Ectodermal cell (in vitro differentiated cells): ENCODE data around the gene FGR.
A peak's percentile ranks its signal among the peaks of the same experiment; 100 is the strongest.

Source experiments
- H3K27ac ChIP-seq: 2 replicates; pipeline ENCODE4 v1.7.0; 2013; ENCODE audit warnings: mild to moderate bottlenecking, low read depth, low read length; ENCODE audit not compliant: insufficient read depth, poor library complexity, severe bottlenecking
- H3K27me3 ChIP-seq: 2 replicates; pipeline ENCODE4 v1.7.0; 2013; ENCODE audit warnings: mild to moderate bottlenecking, low read length; ENCODE audit not compliant: insufficient read depth, control insufficient read depth, poor library complexity, severe bottlenecking
- H3K36me3 ChIP-seq: one replicate; pipeline ENCODE4 v1.7.0; 2013; ENCODE audit warnings: low read length; ENCODE audit not compliant: control insufficient read depth, insufficient read depth
- H3K4me1 ChIP-seq: one replicate; pipeline ENCODE4 v1.7.0; 2013; ENCODE audit warnings: low read length; ENCODE audit not compliant: control insufficient read depth, insufficient read depth
- H3K4me3 ChIP-seq: 2 replicates; pipeline ENCODE4 v1.7.0; 2013; ENCODE audit warnings: low read depth, low read length, control low read depth; ENCODE audit not compliant: insufficient read depth
- H3K9me3 ChIP-seq: 2 replicates; pipeline ENCODE4 v1.7.0; 2013; ENCODE audit warnings: mild to moderate bottlenecking, low read length, moderate library complexity; ENCODE audit not compliant: control insufficient read depth
- WGBS, 2 experiments: methylation state at CpG; one replicate each; pipeline ENCODE4 v1.1.7; 2013; ENCODE audit warnings: missing lambda C conversion rate in 2 of 2; 5-methylcytosine and 5-hydroxymethylcytosine counted together

Gene FGR

DNA sequence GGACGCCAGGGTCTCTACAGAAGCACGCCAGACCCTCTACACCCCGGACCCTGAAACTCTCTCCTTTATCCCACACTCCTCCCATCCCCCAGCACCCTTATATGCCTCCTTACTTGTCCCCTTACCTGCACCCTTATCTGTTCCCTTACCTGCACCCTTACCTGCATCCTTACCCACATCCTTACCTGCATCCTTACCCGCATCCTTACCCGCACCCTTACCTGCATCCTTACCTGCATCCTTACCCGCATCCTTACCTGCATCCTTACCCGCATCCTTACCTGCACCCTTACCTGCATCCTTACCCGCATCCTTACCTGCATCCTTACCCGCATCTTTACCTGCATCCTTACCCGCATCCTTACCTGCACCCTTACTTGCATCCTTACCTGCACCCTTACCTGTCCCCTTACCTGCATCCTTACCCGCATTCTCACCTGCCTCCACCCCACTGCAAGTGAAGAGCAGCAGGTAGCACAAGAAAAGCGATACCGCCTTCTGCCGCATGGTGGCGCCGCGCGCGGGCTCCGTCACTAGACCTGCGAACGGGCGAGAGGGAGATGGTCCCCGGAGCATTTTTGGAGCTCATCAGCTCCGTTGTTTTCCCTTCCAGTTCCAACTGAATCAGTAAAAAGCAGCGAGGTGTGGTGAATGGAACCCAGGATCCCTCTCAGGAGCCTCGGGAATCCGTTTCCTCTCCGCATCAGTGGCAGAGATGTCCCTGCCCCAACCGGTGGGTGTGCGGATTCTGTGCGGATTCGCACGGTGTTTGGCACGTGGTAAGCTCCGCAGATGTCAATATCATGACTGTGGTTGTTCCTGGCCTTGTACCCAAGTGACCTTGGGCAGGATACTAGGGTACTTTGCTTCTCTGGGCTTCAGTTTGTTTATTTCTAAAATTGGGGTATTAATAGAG, 34.1 kb upstream of the FGR start:
- H3K27me3 ChIP-seq: peaks cover 8% of the 10 kb centered on the region
- peaks cover 7% of the 10 kb centered on the region for H3K4me1 ChIP-seq
- WGBS, 2 experiments: 24 to 26% methylated on average over 36 of the region's 36 CpGs
- no peaks in the 10 kb centered on the region for H3K36me3 ChIP-seq
- H3K4me3 ChIP-seq: no peak overlapping the region
- H3K27ac ChIP-seq: no peak overlapping the region
- H3K9me3 ChIP-seq: no peaks in the 10 kb centered on the region

- Histone ChIP-seq H3K4me1 (peaks cover 7% of the 10 kb centered on the region), H3K27me3 (peaks cover 8% of the 10 kb centered on the region), H3K36me3 (no peaks in the 10 kb centered on the region), H3K27ac (no peak overlapping the region), H3K9me3 (no peaks in the 10 kb centered on the region), H3K4me3 (no peak overlapping the region)
- WGBS, 2 experiments: 94 to 95% methylated on average over 42 of the region's 42 CpGs
These were observed 33.3 kb upstream of the FGR start for GRCh38 chr1:27668121-27668807.

DNA sequence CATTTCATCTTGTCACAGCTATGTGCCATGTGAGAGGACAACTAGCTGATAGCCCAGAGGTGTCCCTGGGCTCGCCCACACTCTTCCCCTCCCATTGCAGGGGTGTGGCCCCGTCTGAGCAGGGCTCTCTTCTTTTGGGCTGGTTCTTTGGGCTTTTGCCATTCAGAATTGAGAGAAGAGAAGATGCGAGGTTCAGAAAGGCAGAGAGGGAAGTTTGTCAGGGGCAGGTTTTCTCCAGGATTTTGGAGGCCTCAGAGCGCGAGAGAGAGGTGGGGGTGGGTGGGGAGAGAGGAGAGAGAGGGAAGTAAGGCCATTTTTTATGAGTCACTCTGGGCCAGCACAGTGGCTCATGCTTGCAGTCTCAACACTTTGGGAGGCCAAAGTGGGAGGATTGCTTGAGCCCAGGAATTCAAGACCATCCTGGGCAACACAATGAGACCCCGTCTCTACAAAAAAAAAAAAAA, 31.8 kb upstream of the FGR start:
- no peak overlapping the region for H3K27ac ChIP-seq
- WGBS, 2 experiments: 78 to 86% methylated on average over 6 of the region's 6 CpGs
- H3K36me3 ChIP-seq: no peaks in the 10 kb centered on the region
- H3K9me3 ChIP-seq: no peaks in the 10 kb centered on the region
- H3K4me1 ChIP-seq: peaks cover 12% of the 10 kb centered on the region
- H3K4me3 ChIP-seq: no peak overlapping the region
- peaks cover 8% of the 10 kb centered on the region for H3K27me3 ChIP-seq

DNA sequence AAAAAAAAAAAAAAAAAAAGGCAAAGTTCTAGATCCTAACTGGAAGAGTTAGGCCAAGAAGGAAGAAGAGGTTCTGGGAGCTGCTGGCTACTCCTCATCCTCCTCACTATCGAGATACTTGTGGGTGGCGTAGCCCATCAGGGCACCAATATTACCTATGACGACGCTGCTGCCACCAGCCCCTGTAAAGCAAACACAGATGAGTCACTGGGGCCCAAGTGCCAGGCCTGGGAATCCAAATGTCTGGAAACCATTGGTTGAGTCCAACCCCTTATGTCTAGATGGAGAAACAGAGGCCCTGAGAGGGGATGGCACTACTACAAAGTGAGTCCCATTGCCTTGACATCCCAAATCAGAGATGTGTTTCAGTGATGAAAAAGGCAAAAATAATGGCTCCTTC, 31.3 kb upstream of the FGR start:
- 93 to 96% methylated on average over 4 of the region's 4 CpGs for WGBS, 2 experiments
- H3K4me1 ChIP-seq: peaks cover 8% of the 10 kb centered on the region
- no peak overlapping the region for H3K27ac ChIP-seq
- H3K27me3 ChIP-seq: peaks cover 8% of the 10 kb centered on the region
- H3K36me3 ChIP-seq: no peaks in the 10 kb centered on the region
- H3K9me3 ChIP-seq: no peaks in the 10 kb centered on the region
- H3K4me3 ChIP-seq: no peak overlapping the region

- H3K4me1 ChIP-seq: peaks cover 8% of the 10 kb centered on the region
- no peak overlapping the region for H3K27ac ChIP-seq
- H3K4me3 ChIP-seq: no peak overlapping the region
- H3K9me3 ChIP-seq: no peaks in the 10 kb centered on the region
- H3K27me3 ChIP-seq: peaks cover 8% of the 10 kb centered on the region
- H3K36me3 ChIP-seq: no peaks in the 10 kb centered on the region
- 92 to 93% methylated on average over 9 of the region's 9 CpGs for WGBS, 2 experiments
These were observed 30.1 kb upstream of the FGR start for GRCh38 chr1:27665016-27665651.

- no peak overlapping the region for H3K27ac ChIP-seq
- H3K9me3 ChIP-seq: no peaks in the 10 kb centered on the region
- no peaks in the 10 kb centered on the region for H3K36me3 ChIP-seq
- peaks cover 8% of the 10 kb centered on the region for H3K4me1 ChIP-seq
- 89% methylated on average over 8 of the region's 8 CpGs for WGBS, 2 experiments
- H3K27me3 ChIP-seq: peaks cover under 1% of the 10 kb centered on the region
- H3K4me3 ChIP-seq: no peak overlapping the region
These were observed 29.3 kb upstream of the FGR start for GRCh38 chr1:27664291-27664690.

DNA sequence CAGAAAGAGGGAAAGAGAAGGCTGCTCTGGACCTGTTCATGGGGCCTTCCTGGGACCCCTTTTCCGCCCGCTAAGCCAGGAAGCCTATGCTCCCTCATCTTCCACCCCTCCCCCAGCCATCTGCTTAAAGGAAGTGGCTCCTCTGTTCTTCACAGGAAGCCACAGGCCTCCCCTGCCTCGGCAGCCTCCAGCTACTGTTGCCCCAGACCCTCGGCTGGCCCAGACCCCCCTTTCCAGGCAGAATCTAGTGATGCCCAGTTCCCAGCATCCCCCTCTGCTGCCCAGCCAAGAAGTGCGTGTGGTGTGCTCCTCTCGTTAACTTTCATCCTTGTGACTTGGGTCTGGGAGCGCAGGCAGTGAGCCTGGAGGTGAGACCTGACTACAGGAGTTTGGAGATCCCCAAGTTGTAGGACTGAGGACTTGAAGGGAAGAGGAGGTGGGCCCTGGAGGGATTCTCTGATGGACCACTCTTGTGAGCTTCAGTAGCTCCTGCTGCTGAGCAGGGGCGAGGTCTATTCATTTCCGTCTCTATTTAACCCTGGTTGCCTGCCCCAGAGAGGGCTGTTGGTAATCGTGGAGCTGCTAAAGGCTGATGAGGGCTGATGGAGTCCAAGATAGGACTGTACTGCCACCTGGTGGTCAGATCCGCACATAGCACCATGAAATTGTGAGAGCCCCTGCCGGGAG, 27.9 kb upstream of the FGR start:
- H3K36me3 ChIP-seq: no peaks in the 10 kb centered on the region
- no peaks in the 10 kb centered on the region for H3K27me3 ChIP-seq
- H3K9me3 ChIP-seq: no peaks in the 10 kb centered on the region
- WGBS, 2 experiments: 40 to 43% methylated on average over 12 of the region's 12 CpGs
- peak overlapping the region; percentile 28 for H3K27ac ChIP-seq
- no peak overlapping the region for H3K4me3 ChIP-seq
- H3K4me1 ChIP-seq: peaks cover 15% of the 10 kb centered on the region

GRCh38 chr1:27662261-27662660, 27.3 kb upstream of the FGR start:
- WGBS, 2 experiments: 93 to 96% methylated on average over 5 of the region's 5 CpGs
- Histone ChIP-seq H3K27ac (no peak overlapping the region), H3K4me3 (no peak overlapping the region), H3K4me1 (peaks cover 15% of the 10 kb centered on the region), H3K9me3 (no peaks in the 10 kb centered on the region), H3K27me3 (no peaks in the 10 kb centered on the region), H3K36me3 (no peaks in the 10 kb centered on the region)

DNA sequence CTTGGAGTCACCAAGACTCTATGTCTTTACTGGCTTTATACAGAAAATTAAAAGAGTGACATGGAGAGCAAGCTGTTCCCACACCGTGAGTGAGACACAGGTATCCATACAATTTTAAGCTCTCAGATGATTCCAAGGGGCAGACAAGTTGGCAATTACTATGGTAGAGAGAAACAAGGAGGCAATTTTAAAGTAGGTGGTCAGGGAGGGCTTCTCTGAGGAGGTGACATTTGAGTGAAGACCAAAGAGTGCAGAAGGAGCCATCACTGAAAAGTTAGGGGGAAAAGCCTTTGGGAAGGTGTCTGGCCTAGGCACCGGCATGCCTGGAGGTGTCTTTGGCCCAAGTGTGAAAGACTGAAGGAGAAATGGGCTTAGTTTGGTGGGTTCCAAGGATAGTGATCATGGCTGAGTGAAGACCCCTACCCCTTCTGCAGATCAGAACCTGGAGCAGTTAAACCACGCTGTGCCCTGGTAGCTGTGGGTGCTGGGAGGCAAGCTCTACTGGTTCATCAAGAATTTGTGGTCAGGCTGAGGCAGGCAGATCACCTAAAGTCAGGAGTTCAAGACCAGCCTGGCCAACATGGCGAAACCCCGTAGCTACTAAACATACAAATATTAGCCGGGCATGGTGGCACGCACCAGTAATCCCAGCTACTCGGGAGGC, 26.6 kb upstream of the FGR start:
- Histone ChIP-seq H3K4me1 (peaks cover 15% of the 10 kb centered on the region), H3K27ac (no peak overlapping the region)
- WGBS, 2 experiments: 94 to 96% methylated on average over 8 of the region's 8 CpGs

More for the DNA sequence above, 26.6 kb upstream of the FGR start:
- no peaks in the 10 kb centered on the region for H3K27me3 ChIP-seq
- H3K36me3 ChIP-seq: no peaks in the 10 kb centered on the region
- no peaks in the 10 kb centered on the region for H3K9me3 ChIP-seq
- no peak overlapping the region for H3K4me3 ChIP-seq
